ENCODE measurements around the gene TXNRD2. TPM values are rescaled to one million over a fixed set of nuclear protein-coding genes. Genes with fewer than 3 reads are reported as not detected.

The TXNRD2 gene
- total RNA-seq, 4 donors from 2014 or later = 8.0 to 11.3 (median 10.4) TPM

GRCh38 chr22:19871023-19871844 lies 70.4 kb downstream of the TXNRD2 start:
- Histone ChIP-seq H3K4me3 (no peak overlapping the region), H3K36me3 (peaks cover 0 to 1% (median 0%) of the 10 kb centered on the region in 3 donors), H3K9me3 (no peaks in the 10 kb centered on the region), H3K4me1 (peaks cover 23 to 58% (median 26%) of the 10 kb centered on the region in 3 donors), H3K27me3 (no peaks in the 10 kb centered on the region), H3K27ac (no peak overlapping the region)
- DNase-seq = no peak
- WGBS, 2 donors = 83 to 92% methylated on average over 9 to 12 of the region's 19 CpGs
- TF ChIP-seq CTCF (IDR thresholded peaks at IDR 0.05) = no peak
- no peak for TF ChIP-seq POLR2A (IDR thresholded peaks at IDR 0.05)
- intact Hi-C loops (cut with DNase I) = no loop called here

GRCh38 chr22:19870153-19871022 lies 71.2 kb downstream of the TXNRD2 start:
- no peaks in the 10 kb centered on the region for H3K27me3 ChIP-seq
- no peaks in the 10 kb centered on the region for H3K36me3 ChIP-seq
- no peak overlapping the region for H3K4me3 ChIP-seq
- H3K27ac ChIP-seq = no peak overlapping the region
- peaks cover 23 to 50% (median 26%) of the 10 kb centered on the region in 3 donors for H3K4me1 ChIP-seq
- WGBS, 2 donors = 87 to 90% methylated on average over 13 to 20 of the region's 30 CpGs
- no peak for DNase-seq
- no peaks in the 10 kb centered on the region for H3K9me3 ChIP-seq
- no peak for TF ChIP-seq CTCF (IDR thresholded peaks at IDR 0.05)
- TF ChIP-seq POLR2A (IDR thresholded peaks at IDR 0.05) = no peak
- intact Hi-C loops (cut with DNase I) = no loop called here

- Histone ChIP-seq H3K36me3 (no peaks in the 10 kb centered on the region), H3K4me3 (no peak overlapping the region), H3K9me3 (no peaks in the 10 kb centered on the region), H3K27me3 (no peaks in the 10 kb centered on the region), H3K4me1 (peaks cover 16 to 42% (median 18%) of the 10 kb centered on the region in 3 donors), H3K27ac (no peak overlapping the region)
- TF ChIP-seq POLR2A (IDR thresholded peaks at IDR 0.05) (no peak), CTCF (IDR thresholded peaks at IDR 0.05) (no peak)
- intact Hi-C loops (cut with DNase I) = no loop called here
- no peak for DNase-seq
- 74 to 90% methylated on average over 7 of the region's 12 CpGs for WGBS, 2 donors
Measured at GRCh38 chr22:19869497-19870152, 72.0 kb downstream of the TXNRD2 start.

- TF ChIP-seq POLR2A (IDR thresholded peaks at IDR 0.05) (no peak), CTCF (IDR thresholded peaks at IDR 0.05) (peak in 1 of 6 experiments; percentile 3)
- Histone ChIP-seq H3K36me3 (no peaks in the 10 kb centered on the region), H3K27me3 (no peaks in the 10 kb centered on the region), H3K9me3 (no peaks in the 10 kb centered on the region), H3K27ac (peak overlapping the region in 1 of 4 donors; percentile 36), H3K4me1 (peaks cover 9 to 35% (median 11%) of the 10 kb centered on the region in 3 donors), H3K4me3 (no peak overlapping the region)
- no peak for DNase-seq
- intact Hi-C loops (cut with DNase I) = no loop called here
- 39 to 50% methylated on average over 1 to 17 of the region's 23 CpGs for WGBS, 2 donors
Measured at GRCh38 chr22:19868773-19869471, 72.7 kb downstream of the TXNRD2 start.
